DOHH2 (cell line): ENCODE data around the gene LDLRAD4.

Source experiments
- H3F3A ChIP-seq: fragments of 200-600 bp; sonication (generic), shearing (Covaris generic); 2 replicates; pipeline ENCODE4 v1.6.0; 2016; ENCODE audit warnings: antibody characterized with exemption, mild to moderate bottlenecking; ENCODE audit not compliant: control insufficient read depth, insufficient read depth
- H3K27ac ChIP-seq: fragments of 200-600 bp; sonication (generic); 2 replicates; pipeline ENCODE4 v1.5.1; 2014; ENCODE audit warnings: low read depth, mild to moderate bottlenecking, low read length, moderate library complexity
- H3K27me3 ChIP-seq: fragments of 200-600 bp; sonication (generic); 2 replicates; pipeline ENCODE4 v1.6.1; 2014; ENCODE audit warnings: mild to moderate bottlenecking, low read length, mixed read lengths; ENCODE audit not compliant: control insufficient read depth
- H3K36me3 ChIP-seq: fragments of 200-600 bp; sonication (generic); 2 replicates; pipeline ENCODE4 v1.6.1; 2014; ENCODE audit warnings: mild to moderate bottlenecking, low read length, moderate library complexity, mixed read lengths; ENCODE audit not compliant: control insufficient read depth
- H3K4me1 ChIP-seq: fragments of 200-600 bp; sonication (generic); 2 replicates; pipeline ENCODE4 v1.6.1; 2014; ENCODE audit warnings: mild to moderate bottlenecking, low read length, mixed read lengths; ENCODE audit not compliant: control insufficient read depth
- H3K4me2 ChIP-seq: fragments of 200-600 bp; sonication (generic); 2 replicates; pipeline ENCODE4 v1.6.0; 2014; ENCODE audit warnings: mild to moderate bottlenecking, low read length, moderate library complexity
- H3K4me3 ChIP-seq: fragments of 200-600 bp; sonication (generic); 2 replicates; pipeline ENCODE4 v1.5.1; 2014; ENCODE audit warnings: mild to moderate bottlenecking, low read length, mixed read lengths
- H3K79me2 ChIP-seq: fragments of 200-600 bp; sonication (generic); 2 replicates; pipeline ENCODE4 v1.6.1; 2014; ENCODE audit warnings: mild to moderate bottlenecking, low read length, mixed read lengths; ENCODE audit not compliant: control insufficient read depth
- H3K9me2 ChIP-seq: fragments of 200-600 bp; sonication (generic); replicated peaks from 2 replicates; pipeline ENCODE4 v1.6.1; 2014; ENCODE audit warnings: mild to moderate bottlenecking, low read length, mixed read lengths; ENCODE audit not compliant: control insufficient read depth
- H3K9me3 ChIP-seq: fragments of 200-600 bp; sonication (generic); 2 replicates; pipeline ENCODE4 v1.6.1; 2014; ENCODE audit warnings: antibody characterized with exemption, low read length, mixed read lengths; ENCODE audit not compliant: control insufficient read depth, insufficient read depth
- H4K20me1 ChIP-seq: fragments of 200-600 bp; sonication (generic); 2 replicates; pipeline ENCODE4 v1.6.0; 2014; ENCODE audit warnings: low read depth, mild to moderate bottlenecking, antibody characterized with exemption, low read length, moderate library complexity; ENCODE audit not compliant: control insufficient read depth, insufficient read depth
- EZH2phosphoT487 ChIP-seq: fragments of 200-600 bp; sonication (generic); IDR thresholded peaks from 2 replicates; pipeline ENCODE4 v1.6.1; 2017; ENCODE audit warnings: borderline replicate concordance, mild to moderate bottlenecking, antibody characterized with exemption, low read length, moderate library complexity, mixed read lengths
- TF ChIP-seq, protein P1 (sequence below): fragments of 200-600 bp; sonication (generic); IDR thresholded peaks from one replicate; pipeline ENCODE4 v1.5.1; 2014; ENCODE audit warnings: antibody characterized with exemption, mild to moderate bottlenecking, low read depth, low read length; ENCODE audit not compliant: poor library complexity, severe bottlenecking

Gene LDLRAD4

DNA sequence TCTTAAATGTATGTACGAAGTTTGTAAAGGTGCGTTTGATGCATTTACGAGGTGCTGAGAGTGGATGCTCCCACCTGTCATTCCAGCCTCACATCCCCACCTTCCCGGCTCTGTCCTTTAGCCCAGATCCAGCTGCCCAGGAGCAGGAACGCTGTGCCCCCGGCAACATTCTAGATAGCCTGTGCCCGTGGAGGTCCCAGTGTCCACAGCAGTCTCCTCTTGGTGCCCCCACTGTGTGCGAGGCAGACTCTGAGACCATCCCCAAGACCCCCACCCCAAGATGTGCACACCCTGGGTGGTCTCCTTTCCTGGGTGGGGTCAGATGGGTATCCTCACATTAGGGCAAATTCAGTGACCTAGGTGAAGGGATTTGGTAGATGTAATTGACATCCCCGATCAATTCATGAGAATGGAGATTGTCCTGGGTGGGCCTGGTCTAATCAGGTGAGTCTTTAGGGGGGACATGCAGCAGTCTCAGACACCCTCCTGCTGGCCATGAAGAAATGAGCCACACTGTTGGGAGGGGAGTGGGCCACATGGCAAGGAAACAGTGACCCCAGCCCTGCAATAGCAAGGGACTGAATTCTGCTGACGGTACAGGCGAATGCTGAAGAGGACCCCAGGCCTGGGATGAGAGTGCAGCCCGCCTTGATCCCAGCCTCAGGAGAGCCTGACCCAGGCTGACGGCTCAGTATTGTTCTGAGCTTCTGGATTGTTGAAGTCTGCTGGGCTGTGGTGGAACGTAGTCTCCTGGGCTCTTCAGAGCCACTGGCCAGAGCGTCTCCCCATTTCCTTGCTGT, 304.5 kb downstream of the LDLRAD4 start:
- Histone ChIP-seq H3K27me3 (no peaks in the 10 kb centered on the region; the same call in 1 of the 2 replicates), H3K36me3 (no peaks in the 10 kb centered on the region), H3K9me2 (no peaks in the 10 kb centered on the region), H3K4me1 (peaks cover 8% of the 10 kb centered on the region; the same call in 1 of the 2 replicates), H3K27ac (no peak overlapping the region), H3F3A (no peaks in the 10 kb centered on the region), H4K20me1 (no peaks in the 10 kb centered on the region), H3K9me3 (no peaks in the 10 kb centered on the region), H3K4me3 (no peak overlapping the region), H3K79me2 (no peaks in the 10 kb centered on the region), H3K4me2 (no peak overlapping the region)
- TF ChIP-seq, protein P1, sequence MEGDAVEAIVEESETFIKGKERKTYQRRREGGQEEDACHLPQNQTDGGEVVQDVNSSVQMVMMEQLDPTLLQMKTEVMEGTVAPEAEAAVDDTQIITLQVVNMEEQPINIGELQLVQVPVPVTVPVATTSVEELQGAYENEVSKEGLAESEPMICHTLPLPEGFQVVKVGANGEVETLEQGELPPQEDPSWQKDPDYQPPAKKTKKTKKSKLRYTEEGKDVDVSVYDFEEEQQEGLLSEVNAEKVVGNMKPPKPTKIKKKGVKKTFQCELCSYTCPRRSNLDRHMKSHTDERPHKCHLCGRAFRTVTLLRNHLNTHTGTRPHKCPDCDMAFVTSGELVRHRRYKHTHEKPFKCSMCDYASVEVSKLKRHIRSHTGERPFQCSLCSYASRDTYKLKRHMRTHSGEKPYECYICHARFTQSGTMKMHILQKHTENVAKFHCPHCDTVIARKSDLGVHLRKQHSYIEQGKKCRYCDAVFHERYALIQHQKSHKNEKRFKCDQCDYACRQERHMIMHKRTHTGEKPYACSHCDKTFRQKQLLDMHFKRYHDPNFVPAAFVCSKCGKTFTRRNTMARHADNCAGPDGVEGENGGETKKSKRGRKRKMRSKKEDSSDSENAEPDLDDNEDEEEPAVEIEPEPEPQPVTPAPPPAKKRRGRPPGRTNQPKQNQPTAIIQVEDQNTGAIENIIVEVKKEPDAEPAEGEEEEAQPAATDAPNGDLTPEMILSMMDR, result no peak
- no peak for TF ChIP-seq EZH2phosphoT487

DNA sequence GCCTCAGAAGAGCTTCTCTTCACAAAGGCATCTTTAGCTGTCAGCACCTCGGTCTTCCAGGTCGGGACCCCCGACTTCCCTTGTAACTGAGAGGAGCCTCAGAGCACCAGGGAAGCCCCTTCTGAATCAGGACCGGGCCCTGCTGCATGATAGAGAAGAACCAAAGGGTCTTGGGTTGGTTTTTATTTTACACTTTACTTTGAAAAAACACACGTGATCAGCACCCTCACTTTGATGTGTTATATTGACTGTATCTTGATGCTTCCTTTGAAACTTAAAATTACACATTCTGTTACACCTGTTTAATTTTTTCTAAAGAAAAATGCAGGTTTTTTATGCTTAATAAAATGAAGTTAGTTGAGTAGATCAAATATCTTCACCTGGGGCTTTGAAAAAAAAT, 305.5 kb downstream of the LDLRAD4 start:
- Histone ChIP-seq H3K9me3 (no peaks in the 10 kb centered on the region), H3K9me2 (no peaks in the 10 kb centered on the region), H3K79me2 (no peaks in the 10 kb centered on the region), H3K27ac (no peak overlapping the region), H3K4me3 (no peak overlapping the region), H4K20me1 (no peaks in the 10 kb centered on the region), H3K4me2 (no peak overlapping the region), H3K27me3 (no peaks in the 10 kb centered on the region; the same call in 1 of the 2 replicates), H3K4me1 (peaks cover 8% of the 10 kb centered on the region; the same call in 1 of the 2 replicates), H3F3A (no peaks in the 10 kb centered on the region), H3K36me3 (no peaks in the 10 kb centered on the region)
- TF ChIP-seq EZH2phosphoT487, result no peak
- TF ChIP-seq, protein P1, result no peak

DNA sequence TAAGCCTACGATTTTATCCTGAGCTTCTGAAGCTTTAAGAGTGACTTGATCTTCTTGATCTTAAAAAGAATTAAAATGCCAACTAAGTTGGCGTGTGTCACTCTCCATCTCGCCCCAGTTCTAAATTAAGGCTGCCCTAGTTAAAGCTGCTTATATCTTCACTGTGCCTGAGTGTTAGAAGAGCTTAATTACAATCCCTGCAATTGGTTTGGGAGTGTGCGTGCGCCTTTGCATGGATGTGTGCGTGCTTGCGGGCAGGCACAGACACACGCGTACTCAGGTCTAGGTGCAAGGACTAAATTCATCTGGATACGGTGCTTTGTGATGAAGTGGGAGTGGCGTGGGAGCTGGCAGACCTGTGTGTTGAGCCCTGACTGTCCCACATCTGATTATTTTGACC, 306.3 kb downstream of the LDLRAD4 start:
- Histone ChIP-seq H3K79me2 (no peaks in the 10 kb centered on the region), H3K9me2 (no peaks in the 10 kb centered on the region), H3K9me3 (no peaks in the 10 kb centered on the region), H3K4me1 (peaks cover 8% of the 10 kb centered on the region; the same call in 1 of the 2 replicates), H3F3A (no peaks in the 10 kb centered on the region), H3K27me3 (peaks cover 3% of the 10 kb centered on the region; the same call in 1 of the 2 replicates), H3K36me3 (no peaks in the 10 kb centered on the region), H3K4me3 (no peak overlapping the region), H3K27ac (no peak overlapping the region), H4K20me1 (no peaks in the 10 kb centered on the region), H3K4me2 (no peak overlapping the region)
- TF ChIP-seq EZH2phosphoT487, result no peak
- TF ChIP-seq, protein P1, result no peak
